Peyer's patch (tissue), 4 donors: Measurements from ENCODE around the gene TYROBP.

Experiments used
- POLR2A ChIP-seq, 2 donors: fragments of 450-650 bp; IDR thresholded peaks; one replicate each; pipeline ENCODE4 v1.5.1; 2017; ENCODE audit warnings: antibody characterized with exemption in 2 of 2, mild to moderate bottlenecking in 2 of 2, moderate library complexity in 2 of 2
- TF ChIP-seq, protein P1 (sequence below), 6 experiments: fragments of 450-650 bp in 4 of 6; fragments of 200-600 bp in 2 of 6; sonication (generic) in 1 of 6; IDR thresholded peaks; one replicate each; pipeline ENCODE4 v1.5.1; 2017 to 2019; ENCODE audit warnings: antibody characterized with exemption in 6 of 6, mild to moderate bottlenecking in 3 of 6, moderate library complexity in 1 of 6

GRCh38 chr19:35904311-35905068 lies 3.6 kb downstream of the TYROBP start:
- TF ChIP-seq, protein P1, sequence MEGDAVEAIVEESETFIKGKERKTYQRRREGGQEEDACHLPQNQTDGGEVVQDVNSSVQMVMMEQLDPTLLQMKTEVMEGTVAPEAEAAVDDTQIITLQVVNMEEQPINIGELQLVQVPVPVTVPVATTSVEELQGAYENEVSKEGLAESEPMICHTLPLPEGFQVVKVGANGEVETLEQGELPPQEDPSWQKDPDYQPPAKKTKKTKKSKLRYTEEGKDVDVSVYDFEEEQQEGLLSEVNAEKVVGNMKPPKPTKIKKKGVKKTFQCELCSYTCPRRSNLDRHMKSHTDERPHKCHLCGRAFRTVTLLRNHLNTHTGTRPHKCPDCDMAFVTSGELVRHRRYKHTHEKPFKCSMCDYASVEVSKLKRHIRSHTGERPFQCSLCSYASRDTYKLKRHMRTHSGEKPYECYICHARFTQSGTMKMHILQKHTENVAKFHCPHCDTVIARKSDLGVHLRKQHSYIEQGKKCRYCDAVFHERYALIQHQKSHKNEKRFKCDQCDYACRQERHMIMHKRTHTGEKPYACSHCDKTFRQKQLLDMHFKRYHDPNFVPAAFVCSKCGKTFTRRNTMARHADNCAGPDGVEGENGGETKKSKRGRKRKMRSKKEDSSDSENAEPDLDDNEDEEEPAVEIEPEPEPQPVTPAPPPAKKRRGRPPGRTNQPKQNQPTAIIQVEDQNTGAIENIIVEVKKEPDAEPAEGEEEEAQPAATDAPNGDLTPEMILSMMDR (IDR thresholded peaks at IDR 0.05): no peak
- TF ChIP-seq POLR2A (IDR thresholded peaks at IDR 0.05): no peak
